Liver (tissue), 9 donors: ENCODE results near the gene GPR39. TPM values are rescaled to one million over a fixed set of nuclear protein-coding genes. Genes with fewer than 3 reads are reported as not detected.

Experiments used
- DNase-seq: peaks from one replicate; pipeline ENCODE4 v3.0.0-alpha.2; 2017; ENCODE audit warnings: low spot score
- H3K27ac ChIP-seq, 2 donors: one replicate each; pipeline ENCODE4 v1.7.0; 2013; ENCODE audit warnings: inconsistent platforms in 2 of 2, low read length in 2 of 2, control low read depth in 1 of 2, low read depth in 1 of 2, mild to moderate bottlenecking in 1 of 2
- H3K27me3 ChIP-seq, 4 donors: one replicate each; pipeline versions ENCODE4 v1.6.1 to v1.7.0; 2013; ENCODE audit warnings: low read length in 3 of 4, inconsistent platforms in 1 of 4, mild to moderate bottlenecking in 1 of 4, moderate library complexity in 1 of 4; ENCODE audit not compliant: control insufficient read depth in 4 of 4, insufficient read depth in 4 of 4
- H3K36me3 ChIP-seq, 4 donors: one replicate each; pipeline versions ENCODE4 v1.6.1 to v1.7.0; 2013; ENCODE audit warnings: low read length in 3 of 4, mild to moderate bottlenecking in 3 of 4, low read depth in 1 of 4, moderate library complexity in 1 of 4; ENCODE audit not compliant: control insufficient read depth in 4 of 4, insufficient read depth in 3 of 4
- H3K4me1 ChIP-seq, 4 donors: one replicate each; pipeline versions ENCODE4 v1.6.1 to v1.7.0; 2013; ENCODE audit warnings: low read length in 3 of 4, mild to moderate bottlenecking in 3 of 4, moderate library complexity in 1 of 4; ENCODE audit not compliant: control insufficient read depth in 4 of 4, insufficient read depth in 4 of 4
- H3K4me3 ChIP-seq, 3 donors: one replicate each; pipeline versions ENCODE4 v1.6.1 to v1.7.0; 2013; ENCODE audit warnings: low read length in 3 of 3, control low read depth in 1 of 3, low read depth in 1 of 3, mild to moderate bottlenecking in 1 of 3
- H3K9ac ChIP-seq, 2 donors: one replicate each; pipeline ENCODE4 v1.7.0; 2013; ENCODE audit warnings: low read length in 2 of 2, mild to moderate bottlenecking in 2 of 2, moderate library complexity in 2 of 2, control low read depth in 1 of 2, low read depth in 1 of 2
- H3K9me3 ChIP-seq, 4 donors: one replicate each; pipeline versions ENCODE4 v1.6.1 to v1.7.0; 2013; ENCODE audit warnings: low read length in 3 of 4; ENCODE audit not compliant: control insufficient read depth in 4 of 4
- EGR1 ChIP-seq, 2 donors: IDR thresholded peaks; 2 replicates each; pipeline ENCODE4 v1.6.1; 2016 to 2018; ENCODE audit warnings: antibody characterized with exemption in 2 of 2, low read depth in 2 of 2
- FOXA1 ChIP-seq: IDR thresholded peaks from 2 replicates; pipeline ENCODE4 v1.6.1; 2016; ENCODE audit warnings: antibody characterized with exemption
- FOXA2 ChIP-seq: IDR thresholded peaks from 2 replicates; pipeline ENCODE4 v1.6.1; 2016; ENCODE audit warnings: antibody characterized with exemption
- GABPA ChIP-seq, 2 donors: IDR thresholded peaks in 1 of 2; conservative IDR thresholded peaks in 1 of 2; 2 replicates each; pipeline ENCODE4 v1.6.1; 2016; ENCODE audit warnings: antibody characterized with exemption in 2 of 2, mild to moderate bottlenecking in 1 of 2, moderate library complexity in 1 of 2
- HNF4A ChIP-seq, 2 donors: conservative IDR thresholded peaks; 2 replicates each; pipeline ENCODE4 v1.6.1; 2016; ENCODE audit warnings: antibody characterized with exemption in 2 of 2, mild to moderate bottlenecking in 2 of 2
- HNF4G ChIP-seq: IDR thresholded peaks from 2 replicates; pipeline ENCODE4 v1.6.1; 2016; ENCODE audit warnings: antibody characterized with exemption
- JUND ChIP-seq, 2 donors: IDR thresholded peaks; 2 replicates each; pipeline ENCODE4 v1.6.1; 2016; ENCODE audit warnings: antibody characterized with exemption in 2 of 2
- NR2F2 ChIP-seq: IDR thresholded peaks from 2 replicates; pipeline ENCODE4 v1.6.1; 2016; ENCODE audit warnings: antibody characterized with exemption
- RAD21 ChIP-seq, 2 donors: IDR thresholded peaks; 2 replicates each; pipeline ENCODE4 v1.6.1; 2016; ENCODE audit warnings: antibody characterized with exemption in 2 of 2, mild to moderate bottlenecking in 2 of 2
- RXRA ChIP-seq, 2 donors: IDR thresholded peaks; 2 replicates each; pipeline ENCODE4 v1.6.1; 2017 to 2018; ENCODE audit warnings: antibody characterized with exemption in 2 of 2, mild to moderate bottlenecking in 1 of 2
- SP1 ChIP-seq: IDR thresholded peaks from 2 replicates; pipeline ENCODE4 v1.6.1; 2018; ENCODE audit warnings: antibody characterized with exemption, mild to moderate bottlenecking
- TAF1 ChIP-seq: conservative IDR thresholded peaks from 2 replicates; pipeline ENCODE4 v1.6.1; 2016; ENCODE audit warnings: antibody characterized with exemption, mild to moderate bottlenecking
- YY1 ChIP-seq: IDR thresholded peaks from 2 replicates; pipeline ENCODE4 v1.6.1; 2016; ENCODE audit warnings: antibody characterized with exemption, mild to moderate bottlenecking
- WGBS: extraction: QIAGEN DNeasy Blood & Tissue Kit; methylation state at CpG from one replicate; pipeline ENCODE4 v1.1.7; 2013; 5-methylcytosine and 5-hydroxymethylcytosine counted together
- polyA plus RNA-seq, 2 donors: library from polyadenylated mRNA; stranded (reverse) in 1 of 2; unstranded in 1 of 2; fragments of 200-250 nt in 1 of 2; fragments of >200 nt in 1 of 2; fragmentation: Nextera tagmentation in 1 of 2; extraction: Ambion mirVana in 1 of 2; gene quantifications; one replicate each; pipeline versions ENCODE4 v1.2.1 to v1.2.3, GENCODE V29; 2013 to 2015
- total RNA-seq, 2 donors: library from RNA; depleted of rRNA; stranded (reverse); fragments of >200 nt; gene quantifications; one replicate each; pipeline ENCODE4 v1.2.3, GENCODE V29; 2014
- TF ChIP-seq, protein P1 (sequence below): IDR thresholded peaks from 2 replicates; pipeline ENCODE4 v1.6.1; 2016; ENCODE audit warnings: antibody characterized with exemption, mild to moderate bottlenecking
- TF ChIP-seq, protein P2 (sequence below): fragments of 150-350 bp; IDR thresholded peaks from 2 replicates; pipeline ENCODE4 v1.5.1; 2017; ENCODE audit warnings: improper control_type of control experiment, low read depth, low read length; ENCODE audit not compliant: missing input control
- TF ChIP-seq, protein P3 (sequence below): IDR thresholded peaks from 2 replicates; pipeline ENCODE4 v1.6.1; 2016; ENCODE audit warnings: antibody characterized with exemption
- TF ChIP-seq, protein P4 (sequence below): IDR thresholded peaks from 2 replicates; pipeline ENCODE4 v1.6.1; 2016; ENCODE audit warnings: antibody characterized with exemption
- donor health status: healthy.
- donor health status: healthy.
- donor health status: healthy.
- donor health status: healthy.
- donor health status: healthy.

GPR39 gene
- total and polyA plus RNA-seq, 4 donors = 2.2 to 13.0 (median 2.8) TPM

DNA sequence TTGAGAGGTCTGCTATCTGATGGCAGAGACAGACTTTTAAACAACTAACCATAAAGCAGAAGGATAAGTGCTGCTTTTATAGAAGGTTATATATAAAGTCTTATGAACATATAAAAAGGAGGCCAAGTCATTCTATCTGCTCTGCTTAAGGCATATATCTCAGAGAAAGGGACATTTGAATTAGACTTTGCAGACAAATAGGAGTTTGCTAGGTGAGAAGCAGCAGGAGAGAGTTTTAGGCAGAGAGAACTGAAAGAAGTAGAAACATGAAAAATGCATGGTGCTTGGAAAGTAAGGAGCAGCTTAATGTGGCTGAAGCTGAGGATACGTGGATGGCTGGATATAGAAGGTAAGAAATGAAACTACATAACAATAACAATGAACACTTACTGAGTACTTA is 188.0 kb downstream of the GPR39 start:
- H3K36me3 ChIP-seq = no peaks in the 10 kb centered on the region
- WGBS = 92% methylated on average over 1 of the region's 1 CpG
- no peak overlapping the region for H3K9ac ChIP-seq
- H3K4me3 ChIP-seq = no peak overlapping the region
- no peaks in the 10 kb centered on the region for H3K27me3 ChIP-seq
- no peak overlapping the region for H3K27ac ChIP-seq
- TF ChIP-seq TAF1 = no peak
- TF ChIP-seq, protein P1, sequence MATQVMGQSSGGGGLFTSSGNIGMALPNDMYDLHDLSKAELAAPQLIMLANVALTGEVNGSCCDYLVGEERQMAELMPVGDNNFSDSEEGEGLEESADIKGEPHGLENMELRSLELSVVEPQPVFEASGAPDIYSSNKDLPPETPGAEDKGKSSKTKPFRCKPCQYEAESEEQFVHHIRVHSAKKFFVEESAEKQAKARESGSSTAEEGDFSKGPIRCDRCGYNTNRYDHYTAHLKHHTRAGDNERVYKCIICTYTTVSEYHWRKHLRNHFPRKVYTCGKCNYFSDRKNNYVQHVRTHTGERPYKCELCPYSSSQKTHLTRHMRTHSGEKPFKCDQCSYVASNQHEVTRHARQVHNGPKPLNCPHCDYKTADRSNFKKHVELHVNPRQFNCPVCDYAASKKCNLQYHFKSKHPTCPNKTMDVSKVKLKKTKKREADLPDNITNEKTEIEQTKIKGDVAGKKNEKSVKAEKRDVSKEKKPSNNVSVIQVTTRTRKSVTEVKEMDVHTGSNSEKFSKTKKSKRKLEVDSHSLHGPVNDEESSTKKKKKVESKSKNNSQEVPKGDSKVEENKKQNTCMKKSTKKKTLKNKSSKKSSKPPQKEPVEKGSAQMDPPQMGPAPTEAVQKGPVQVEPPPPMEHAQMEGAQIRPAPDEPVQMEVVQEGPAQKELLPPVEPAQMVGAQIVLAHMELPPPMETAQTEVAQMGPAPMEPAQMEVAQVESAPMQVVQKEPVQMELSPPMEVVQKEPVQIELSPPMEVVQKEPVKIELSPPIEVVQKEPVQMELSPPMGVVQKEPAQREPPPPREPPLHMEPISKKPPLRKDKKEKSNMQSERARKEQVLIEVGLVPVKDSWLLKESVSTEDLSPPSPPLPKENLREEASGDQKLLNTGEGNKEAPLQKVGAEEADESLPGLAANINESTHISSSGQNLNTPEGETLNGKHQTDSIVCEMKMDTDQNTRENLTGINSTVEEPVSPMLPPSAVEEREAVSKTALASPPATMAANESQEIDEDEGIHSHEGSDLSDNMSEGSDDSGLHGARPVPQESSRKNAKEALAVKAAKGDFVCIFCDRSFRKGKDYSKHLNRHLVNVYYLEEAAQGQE = no peak
- no peak for TF ChIP-seq GABPA (IDR thresholded peaks at IDR 0.05 in 1 of 2, conservative IDR thresholded peaks at IDR 0.05 in 1 of 2)
- TF ChIP-seq FOXA1 = no peak
- TF ChIP-seq, protein P2, sequence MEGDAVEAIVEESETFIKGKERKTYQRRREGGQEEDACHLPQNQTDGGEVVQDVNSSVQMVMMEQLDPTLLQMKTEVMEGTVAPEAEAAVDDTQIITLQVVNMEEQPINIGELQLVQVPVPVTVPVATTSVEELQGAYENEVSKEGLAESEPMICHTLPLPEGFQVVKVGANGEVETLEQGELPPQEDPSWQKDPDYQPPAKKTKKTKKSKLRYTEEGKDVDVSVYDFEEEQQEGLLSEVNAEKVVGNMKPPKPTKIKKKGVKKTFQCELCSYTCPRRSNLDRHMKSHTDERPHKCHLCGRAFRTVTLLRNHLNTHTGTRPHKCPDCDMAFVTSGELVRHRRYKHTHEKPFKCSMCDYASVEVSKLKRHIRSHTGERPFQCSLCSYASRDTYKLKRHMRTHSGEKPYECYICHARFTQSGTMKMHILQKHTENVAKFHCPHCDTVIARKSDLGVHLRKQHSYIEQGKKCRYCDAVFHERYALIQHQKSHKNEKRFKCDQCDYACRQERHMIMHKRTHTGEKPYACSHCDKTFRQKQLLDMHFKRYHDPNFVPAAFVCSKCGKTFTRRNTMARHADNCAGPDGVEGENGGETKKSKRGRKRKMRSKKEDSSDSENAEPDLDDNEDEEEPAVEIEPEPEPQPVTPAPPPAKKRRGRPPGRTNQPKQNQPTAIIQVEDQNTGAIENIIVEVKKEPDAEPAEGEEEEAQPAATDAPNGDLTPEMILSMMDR = no peak
- no peak for TF ChIP-seq SP1
- TF ChIP-seq, protein P3, sequence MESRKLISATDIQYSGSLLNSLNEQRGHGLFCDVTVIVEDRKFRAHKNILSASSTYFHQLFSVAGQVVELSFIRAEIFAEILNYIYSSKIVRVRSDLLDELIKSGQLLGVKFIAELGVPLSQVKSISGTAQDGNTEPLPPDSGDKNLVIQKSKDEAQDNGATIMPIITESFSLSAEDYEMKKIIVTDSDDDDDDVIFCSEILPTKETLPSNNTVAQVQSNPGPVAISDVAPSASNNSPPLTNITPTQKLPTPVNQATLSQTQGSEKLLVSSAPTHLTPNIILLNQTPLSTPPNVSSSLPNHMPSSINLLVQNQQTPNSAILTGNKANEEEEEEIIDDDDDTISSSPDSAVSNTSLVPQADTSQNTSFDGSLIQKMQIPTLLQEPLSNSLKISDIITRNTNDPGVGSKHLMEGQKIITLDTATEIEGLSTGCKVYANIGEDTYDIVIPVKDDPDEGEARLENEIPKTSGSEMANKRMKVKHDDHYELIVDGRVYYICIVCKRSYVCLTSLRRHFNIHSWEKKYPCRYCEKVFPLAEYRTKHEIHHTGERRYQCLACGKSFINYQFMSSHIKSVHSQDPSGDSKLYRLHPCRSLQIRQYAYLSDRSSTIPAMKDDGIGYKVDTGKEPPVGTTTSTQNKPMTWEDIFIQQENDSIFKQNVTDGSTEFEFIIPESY = no peak
- TF ChIP-seq FOXA2 = no peak
- no peak for TF ChIP-seq RXRA (IDR thresholded peaks at IDR 0.05)
- TF ChIP-seq, protein P4, sequence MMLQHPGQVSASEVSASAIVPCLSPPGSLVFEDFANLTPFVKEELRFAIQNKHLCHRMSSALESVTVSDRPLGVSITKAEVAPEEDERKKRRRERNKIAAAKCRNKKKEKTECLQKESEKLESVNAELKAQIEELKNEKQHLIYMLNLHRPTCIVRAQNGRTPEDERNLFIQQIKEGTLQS = no peak
- TF ChIP-seq EGR1 (IDR thresholded peaks at IDR 0.05; ENCODE audit: low read depth in 2 of 2) = no peak
- TF ChIP-seq JUND (IDR thresholded peaks at IDR 0.05) = no peak
- no peak for TF ChIP-seq HNF4G
- no peak for TF ChIP-seq NR2F2
- TF ChIP-seq YY1 = no peak
- TF ChIP-seq HNF4A (conservative IDR thresholded peaks at IDR 0.05) = no peak
- TF ChIP-seq RAD21 (IDR thresholded peaks at IDR 0.05) = no peak
- no peaks in the 10 kb centered on the region for H3K9me3 ChIP-seq
- DNase-seq = no peak
- H3K4me1 ChIP-seq = no peaks in the 10 kb centered on the region
